HepG2 (cell line): ENCODE results near the gene CIAO2B. TPM values are rescaled to one million over a fixed set of nuclear protein-coding genes. Genes with fewer than 3 reads are reported as not detected.

Source experiments
- HNRNPUL1 ChIP-seq: fragments of 200-400 bp; formaldehyde crosslinking; IDR thresholded peaks from 2 replicates; pipeline ENCODE4 v1.6.1; 2017; ENCODE audit warnings: low read depth, mild to moderate bottlenecking, low read length, moderate library complexity
- JARID2 ChIP-seq: sonication (generic); formaldehyde crosslinking; IDR thresholded peaks from 2 replicates; pipeline ENCODE4 v1.8.1; 2023; ENCODE audit warnings: missing genetic modification reagents, inconsistent platforms; ENCODE audit not compliant: insufficient replicate concordance
- NFATC3 ChIP-seq: sonication (generic); formaldehyde crosslinking; IDR thresholded peaks from 2 replicates; pipeline ENCODE4 v1.5.1; 2020; ENCODE audit warnings: mild to moderate bottlenecking, missing genetic modification reagents
- PAX8 ChIP-seq: sonication (generic); formaldehyde crosslinking; IDR thresholded peaks from 2 replicates; pipeline ENCODE4 v1.8.0; 2022; ENCODE audit warnings: mild to moderate bottlenecking, missing genetic modification reagents, borderline replicate concordance
- ZNF136 ChIP-seq: sonication (generic); formaldehyde crosslinking; IDR thresholded peaks from 2 replicates; pipeline ENCODE4 v1.8.1; 2022; ENCODE audit warnings: low read depth, mild to moderate bottlenecking, moderate library complexity, missing genetic modification reagents
- ZNF564 ChIP-seq: sonication (generic); formaldehyde crosslinking; IDR thresholded peaks from 2 replicates; pipeline ENCODE4 v1.8.1; 2023; ENCODE audit warnings: mild to moderate bottlenecking, missing genetic modification reagents
- ZNF572 ChIP-seq: sonication (generic); formaldehyde crosslinking; IDR thresholded peaks from 2 replicates; pipeline ENCODE4 v1.5.1; 2020; ENCODE audit warnings: mild to moderate bottlenecking, missing genetic modification reagents
- ZNF577 ChIP-seq: sonication (generic); formaldehyde crosslinking; IDR thresholded peaks from 2 replicates; pipeline ENCODE4 v1.4.0; 2020; ENCODE audit warnings: mild to moderate bottlenecking, low read depth, missing genetic modification reagents, borderline replicate concordance
- ZNF607 ChIP-seq: sonication (generic); formaldehyde crosslinking; IDR thresholded peaks from 2 replicates; pipeline ENCODE4 v1.5.1; 2020; ENCODE audit warnings: missing genetic modification reagents, mild to moderate bottlenecking, borderline replicate concordance
- ZNF749 ChIP-seq: sonication (generic); formaldehyde crosslinking; IDR thresholded peaks from 2 replicates; pipeline ENCODE4 v1.8.0; 2022; ENCODE audit warnings: mild to moderate bottlenecking, missing genetic modification reagents, moderate library complexity, borderline replicate concordance
- polyA plus RNA-seq, 8 experiments: library from polyadenylated mRNA; depleted of rRNA in 3 of 8; stranded (reverse) in 7 of 8; unstranded in 1 of 8; fragments of >200 nt; fragmentation: Illumina TruSeq in 4 of 8; extraction: Trizol in 4 of 8; gene quantifications; 2 replicates each; pipeline versions ENCODE4 v1.2.1 to v1.2.3, GENCODE V29; 2011 to 2016; ENCODE audit warnings: low read depth in 4 of 8, missing spikeins in 1 of 8, mixed read lengths in 1 of 8; ENCODE audit not compliant: insufficient read depth in 1 of 8
- total RNA-seq, 5 experiments: library from RNA; depleted of rRNA; stranded (reverse); fragments of >200 nt; fragmentation: Illumina TruSeq; extraction: Trizol; gene quantifications; 2 replicates each; pipeline ENCODE4 v1.2.3, GENCODE V29; 2016; ENCODE audit warnings: low read depth in 1 of 5
- TF ChIP-seq, protein P1 (sequence below): sonication (generic); formaldehyde crosslinking; IDR thresholded peaks from 2 replicates; pipeline ENCODE4 v1.4.0; 2020; ENCODE audit warnings: missing genetic modification reagents
- TF ChIP-seq, protein P2 (sequence below): sonication (generic); formaldehyde crosslinking; IDR thresholded peaks from 2 replicates; pipeline ENCODE4 v1.8.0; 2022; ENCODE audit warnings: missing genetic modification reagents, low read depth, mild to moderate bottlenecking, borderline replicate concordance
- TF ChIP-seq, protein P3 (sequence below): sonication (generic); formaldehyde crosslinking; IDR thresholded peaks from 2 replicates; pipeline ENCODE4 v1.4.0; 2020; ENCODE audit warnings: missing genetic modification reagents
- TF ChIP-seq, protein P4 (sequence below): sonication (generic); formaldehyde crosslinking; conservative IDR thresholded peaks from 2 replicates; pipeline ENCODE4 v1.8.1; 2023; ENCODE audit warnings: missing genetic modification reagents
- TF ChIP-seq, protein P5 (sequence below): sonication (generic); formaldehyde crosslinking; IDR thresholded peaks from 2 replicates; pipeline ENCODE4 v1.5.1; 2020; ENCODE audit warnings: missing genetic modification reagents, mild to moderate bottlenecking, borderline replicate concordance

The CIAO2B gene
- total and polyA plus RNA-seq, 2 of the 13 experiments (the other 11 are each of a cell fraction or from before 2014, with no cell fraction given), result 157 to 293 TPM

DNA sequence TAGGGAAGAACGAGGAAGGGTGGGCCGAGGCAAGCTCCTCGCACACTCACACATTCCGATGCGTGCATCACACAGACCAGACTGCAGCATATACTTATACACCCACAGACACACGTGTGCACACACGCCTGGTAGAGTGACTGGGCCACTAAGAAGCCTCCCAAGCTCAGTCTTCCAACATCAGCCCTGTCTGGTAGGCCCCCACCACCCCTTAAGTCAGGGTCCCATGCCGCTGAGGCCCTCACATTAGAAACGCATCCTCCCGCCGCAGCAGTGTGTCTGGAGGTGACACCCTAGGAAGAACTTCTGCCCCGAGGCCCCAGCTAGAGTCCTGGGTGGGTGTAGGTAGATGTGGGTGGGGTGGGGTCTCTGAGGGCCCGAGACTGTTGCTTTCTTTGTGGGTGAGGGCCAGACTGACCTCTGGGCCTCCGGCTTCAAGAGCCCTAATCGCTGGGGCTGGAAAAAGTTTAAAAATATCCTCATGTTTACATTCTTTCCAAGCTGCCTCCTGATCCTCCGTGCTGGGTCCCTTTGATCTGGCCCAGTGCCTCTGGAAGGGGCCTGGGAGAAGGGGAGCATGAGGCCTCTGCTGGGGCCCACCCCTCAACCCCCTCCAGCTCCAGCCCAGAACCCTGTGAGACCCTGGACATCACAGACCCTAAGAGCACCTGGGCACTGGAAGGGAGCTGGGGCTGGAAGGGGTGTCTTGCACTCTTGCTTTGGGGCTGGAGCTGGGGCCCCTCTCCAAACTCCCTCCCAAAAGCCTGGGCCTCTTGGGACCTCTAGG is 29.2 kb downstream of the CIAO2B start (continued):
- TF ChIP-seq PAX8 (CRISPR knock-in tag) (no peak; the same call in 1 of the 2 replicates), ZNF136 (CRISPR knock-in tag) (peak; percentile 56; the same call in 1 of the 2 replicates), ZNF564 (CRISPR knock-in tag) (no peak; the same call in none of the 2 replicates), HNRNPUL1 (no peak), NFATC3 (no peak), ZNF572 (0 out of 2 replicates have a peak, but pooled peaks have one; percentile 62), ZNF607 (CRISPR knock-in tag) (peak; percentile 67; the same call in 1 of the 2 replicates), ZNF749 (no peak), JARID2 (CRISPR knock-in tag) (no peak), ZNF577 (CRISPR knock-in tag) (no peak)
- TF ChIP-seq, protein P1, sequence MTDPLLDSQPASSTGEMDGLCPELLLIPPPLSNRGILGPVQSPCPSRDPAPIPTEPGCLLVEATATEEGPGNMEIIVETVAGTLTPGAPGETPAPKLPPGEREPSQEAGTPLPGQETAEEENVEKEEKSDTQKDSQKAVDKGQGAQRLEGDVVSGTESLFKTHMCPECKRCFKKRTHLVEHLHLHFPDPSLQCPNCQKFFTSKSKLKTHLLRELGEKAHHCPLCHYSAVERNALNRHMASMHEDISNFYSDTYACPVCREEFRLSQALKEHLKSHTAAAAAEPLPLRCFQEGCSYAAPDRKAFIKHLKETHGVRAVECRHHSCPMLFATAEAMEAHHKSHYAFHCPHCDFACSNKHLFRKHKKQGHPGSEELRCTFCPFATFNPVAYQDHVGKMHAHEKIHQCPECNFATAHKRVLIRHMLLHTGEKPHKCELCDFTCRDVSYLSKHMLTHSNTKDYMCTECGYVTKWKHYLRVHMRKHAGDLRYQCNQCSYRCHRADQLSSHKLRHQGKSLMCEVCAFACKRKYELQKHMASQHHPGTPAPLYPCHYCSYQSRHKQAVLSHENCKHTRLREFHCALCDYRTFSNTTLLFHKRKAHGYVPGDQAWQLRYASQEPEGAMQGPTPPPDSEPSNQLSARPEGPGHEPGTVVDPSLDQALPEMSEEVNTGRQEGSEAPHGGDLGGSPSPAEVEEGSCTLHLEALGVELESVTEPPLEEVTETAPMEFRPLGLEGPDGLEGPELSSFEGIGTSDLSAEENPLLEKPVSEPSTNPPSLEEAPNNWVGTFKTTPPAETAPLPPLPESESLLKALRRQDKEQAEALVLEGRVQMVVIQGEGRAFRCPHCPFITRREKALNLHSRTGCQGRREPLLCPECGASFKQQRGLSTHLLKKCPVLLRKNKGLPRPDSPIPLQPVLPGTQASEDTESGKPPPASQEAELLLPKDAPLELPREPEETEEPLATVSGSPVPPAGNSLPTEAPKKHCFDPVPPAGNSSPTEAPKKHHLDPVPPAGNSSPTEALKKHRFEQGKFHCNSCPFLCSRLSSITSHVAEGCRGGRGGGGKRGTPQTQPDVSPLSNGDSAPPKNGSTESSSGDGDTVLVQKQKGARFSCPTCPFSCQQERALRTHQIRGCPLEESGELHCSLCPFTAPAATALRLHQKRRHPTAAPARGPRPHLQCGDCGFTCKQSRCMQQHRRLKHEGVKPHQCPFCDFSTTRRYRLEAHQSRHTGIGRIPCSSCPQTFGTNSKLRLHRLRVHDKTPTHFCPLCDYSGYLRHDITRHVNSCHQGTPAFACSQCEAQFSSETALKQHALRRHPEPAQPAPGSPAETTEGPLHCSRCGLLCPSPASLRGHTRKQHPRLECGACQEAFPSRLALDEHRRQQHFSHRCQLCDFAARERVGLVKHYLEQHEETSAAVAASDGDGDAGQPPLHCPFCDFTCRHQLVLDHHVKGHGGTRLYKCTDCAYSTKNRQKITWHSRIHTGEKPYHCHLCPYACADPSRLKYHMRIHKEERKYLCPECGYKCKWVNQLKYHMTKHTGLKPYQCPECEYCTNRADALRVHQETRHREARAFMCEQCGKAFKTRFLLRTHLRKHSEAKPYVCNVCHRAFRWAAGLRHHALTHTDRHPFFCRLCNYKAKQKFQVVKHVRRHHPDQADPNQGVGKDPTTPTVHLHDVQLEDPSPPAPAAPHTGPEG (CRISPR knock-in tag), result 0 out of 2 replicates have a peak, but pooled peaks have one; percentile 7
- TF ChIP-seq, protein P2, sequence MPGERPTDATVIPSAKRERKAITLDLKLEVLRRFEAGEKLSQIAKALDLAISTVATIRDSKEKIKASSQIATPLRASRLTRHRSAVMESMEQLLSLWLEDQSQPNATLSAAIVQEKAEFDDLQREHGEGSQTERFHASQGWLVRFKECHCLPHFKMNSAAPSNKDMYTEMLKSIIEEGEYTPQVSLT (CRISPR knock-in tag), result 0 out of 2 replicates have a peak, but pooled peaks have one; percentile 5
- TF ChIP-seq, protein P3, sequence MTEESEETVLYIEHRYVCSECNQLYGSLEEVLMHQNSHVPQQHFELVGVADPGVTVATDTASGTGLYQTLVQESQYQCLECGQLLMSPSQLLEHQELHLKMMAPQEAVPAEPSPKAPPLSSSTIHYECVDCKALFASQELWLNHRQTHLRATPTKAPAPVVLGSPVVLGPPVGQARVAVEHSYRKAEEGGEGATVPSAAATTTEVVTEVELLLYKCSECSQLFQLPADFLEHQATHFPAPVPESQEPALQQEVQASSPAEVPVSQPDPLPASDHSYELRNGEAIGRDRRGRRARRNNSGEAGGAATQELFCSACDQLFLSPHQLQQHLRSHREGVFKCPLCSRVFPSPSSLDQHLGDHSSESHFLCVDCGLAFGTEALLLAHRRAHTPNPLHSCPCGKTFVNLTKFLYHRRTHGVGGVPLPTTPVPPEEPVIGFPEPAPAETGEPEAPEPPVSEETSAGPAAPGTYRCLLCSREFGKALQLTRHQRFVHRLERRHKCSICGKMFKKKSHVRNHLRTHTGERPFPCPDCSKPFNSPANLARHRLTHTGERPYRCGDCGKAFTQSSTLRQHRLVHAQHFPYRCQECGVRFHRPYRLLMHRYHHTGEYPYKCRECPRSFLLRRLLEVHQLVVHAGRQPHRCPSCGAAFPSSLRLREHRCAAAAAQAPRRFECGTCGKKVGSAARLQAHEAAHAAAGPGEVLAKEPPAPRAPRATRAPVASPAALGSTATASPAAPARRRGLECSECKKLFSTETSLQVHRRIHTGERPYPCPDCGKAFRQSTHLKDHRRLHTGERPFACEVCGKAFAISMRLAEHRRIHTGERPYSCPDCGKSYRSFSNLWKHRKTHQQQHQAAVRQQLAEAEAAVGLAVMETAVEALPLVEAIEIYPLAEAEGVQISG, result peak; percentile 49; the same call in 1 of the 2 replicates
- TF ChIP-seq, protein P4, sequence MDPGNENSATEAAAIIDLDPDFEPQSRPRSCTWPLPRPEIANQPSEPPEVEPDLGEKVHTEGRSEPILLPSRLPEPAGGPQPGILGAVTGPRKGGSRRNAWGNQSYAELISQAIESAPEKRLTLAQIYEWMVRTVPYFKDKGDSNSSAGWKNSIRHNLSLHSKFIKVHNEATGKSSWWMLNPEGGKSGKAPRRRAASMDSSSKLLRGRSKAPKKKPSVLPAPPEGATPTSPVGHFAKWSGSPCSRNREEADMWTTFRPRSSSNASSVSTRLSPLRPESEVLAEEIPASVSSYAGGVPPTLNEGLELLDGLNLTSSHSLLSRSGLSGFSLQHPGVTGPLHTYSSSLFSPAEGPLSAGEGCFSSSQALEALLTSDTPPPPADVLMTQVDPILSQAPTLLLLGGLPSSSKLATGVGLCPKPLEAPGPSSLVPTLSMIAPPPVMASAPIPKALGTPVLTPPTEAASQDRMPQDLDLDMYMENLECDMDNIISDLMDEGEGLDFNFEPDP (CRISPR knock-in tag), result no peak
- TF ChIP-seq, protein P5, sequence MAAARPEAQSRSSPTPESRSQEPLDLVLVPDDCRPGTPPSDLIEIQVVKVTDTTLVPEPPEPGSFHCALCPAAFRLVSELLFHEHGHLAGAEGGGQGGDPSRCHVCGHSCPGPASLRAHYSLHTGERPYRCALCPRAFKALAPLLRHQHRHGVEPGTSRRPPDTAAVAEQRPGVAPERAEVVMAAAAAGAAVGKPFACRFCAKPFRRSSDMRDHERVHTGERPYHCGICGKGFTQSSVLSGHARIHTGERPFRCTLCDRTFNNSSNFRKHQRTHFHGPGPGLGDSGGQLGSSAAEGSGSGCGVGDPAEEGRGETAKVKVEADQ (CRISPR knock-in tag), result 0 out of 2 replicates have a peak, but pooled peaks have one; percentile 47
